ENCODE data around the gene SERPINB5.
"Not testable (repeated sequence)": the region's sequence is repeated elsewhere in the genome, so short reads cannot be mapped to it uniquely, and the experiment has no call there.

Gene SERPINB5

DNA sequence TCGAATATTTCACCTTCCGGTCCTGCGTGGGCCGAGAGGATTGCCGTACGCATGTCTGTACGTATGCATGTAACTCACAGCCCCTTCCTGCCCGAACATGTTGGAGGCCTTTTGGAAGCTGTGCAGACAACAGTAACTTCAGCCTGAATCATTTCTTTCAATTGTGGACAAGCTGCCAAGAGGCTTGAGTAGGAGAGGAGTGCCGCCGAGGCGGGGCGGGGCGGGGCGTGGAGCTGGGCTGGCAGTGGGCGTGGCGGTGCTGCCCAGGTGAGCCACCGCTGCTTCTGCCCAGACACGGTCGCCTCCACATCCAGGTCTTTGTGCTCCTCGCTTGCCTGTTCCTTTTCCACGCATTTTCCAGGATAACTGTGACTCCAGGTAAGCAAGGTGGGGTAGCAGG lies at the start of gene SERPINB5:
Gene SERPINB5, plus strand, starts transcription at position 291 of the 400 bp plus-strand sequence. CDS start 7,471 bp downstream, outside the sequence.
- peak; percentile 94 for DNase-seq

- DNase-seq = no peak
Measured at GRCh38 chr18:63427558-63427957, 49.2 kb upstream of the SERPINB5 start.

- no peak for DNase-seq
Measured at GRCh38 chr18:63430526-63430925, 46.2 kb upstream of the SERPINB5 start.

DNA sequence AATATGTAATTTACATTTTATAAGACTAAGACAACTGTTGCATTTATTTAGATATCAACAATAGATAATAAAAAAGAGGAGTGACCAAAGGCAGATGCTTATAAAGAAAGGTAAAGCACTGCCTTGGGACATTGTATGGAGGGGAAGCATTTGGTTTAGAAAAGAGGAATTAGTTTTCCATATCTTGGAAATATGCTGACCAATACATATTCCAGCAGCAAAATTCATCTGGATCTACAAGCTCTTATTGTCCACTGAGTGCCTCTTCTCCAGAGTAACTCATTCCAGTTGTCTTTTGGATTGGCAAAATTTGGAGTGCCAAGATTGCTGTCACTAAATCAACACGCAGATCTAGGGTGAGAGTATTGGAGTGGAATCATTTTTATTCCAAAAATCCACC lies 45.6 kb upstream of the SERPINB5 start:
- DNase-seq = no peak

DNA sequence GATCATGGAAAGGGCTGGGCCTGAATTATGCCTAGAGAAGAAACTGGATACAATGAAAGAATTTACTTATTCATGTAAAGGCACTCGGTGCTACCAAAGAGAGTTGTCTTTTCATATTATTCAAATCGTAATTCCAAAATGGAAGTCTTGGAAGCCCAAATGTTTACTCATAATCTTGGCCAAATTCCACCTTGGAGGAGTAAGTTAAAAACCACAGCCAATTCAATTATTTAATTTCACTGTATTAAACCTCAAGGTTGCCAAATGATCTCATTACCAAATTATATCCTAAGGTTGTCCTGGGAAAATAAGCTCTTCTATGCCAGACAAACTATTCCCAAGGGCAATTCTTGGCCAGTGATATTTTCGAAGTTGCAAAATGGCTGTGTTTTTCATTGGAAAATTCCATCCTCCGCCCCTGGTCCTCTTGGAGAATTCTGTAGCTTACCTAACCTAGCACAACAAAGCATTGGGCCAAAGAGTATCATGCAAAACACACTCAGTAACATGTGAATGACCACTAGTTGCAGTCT lies 43.4 kb upstream of the SERPINB5 start:
- no peak for DNase-seq

GRCh38 chr18:63438181-63438580 lies 38.6 kb upstream of the SERPINB5 start:
- no peak for DNase-seq

GRCh38 chr18:63439334-63439733 lies 37.4 kb upstream of the SERPINB5 start:
- peak; percentile 51 for DNase-seq

GRCh38 chr18:63440219-63440618 lies 36.5 kb upstream of the SERPINB5 start:
- DNase-seq = no peak

GRCh38 chr18:63440881-63441280 lies 35.9 kb upstream of the SERPINB5 start:
- DNase-seq = no peak

GRCh38 chr18:63443829-63444228 lies 32.9 kb upstream of the SERPINB5 start:
- DNase-seq = no peak

DNA sequence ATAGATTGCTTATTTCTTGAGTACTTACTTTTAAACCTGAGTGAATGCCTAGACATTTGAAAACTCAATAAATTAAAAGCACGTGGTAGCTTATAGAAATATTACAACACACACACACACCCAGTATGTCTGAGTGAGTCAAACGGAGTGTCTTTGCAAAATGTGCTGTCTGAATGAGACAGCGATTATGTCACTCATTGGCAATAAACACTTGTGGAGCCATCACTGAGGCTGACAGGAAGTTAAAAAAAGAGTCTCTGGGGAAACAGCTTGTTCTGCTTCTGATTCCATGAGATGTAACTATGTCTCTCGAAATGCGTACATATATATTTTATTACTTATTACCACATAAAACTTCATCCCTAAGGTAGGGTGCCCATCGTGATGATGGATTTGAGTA lies 32.2 kb upstream of the SERPINB5 start:
- DNase-seq = no peak

GRCh38 chr18:63445037-63445436 lies 31.7 kb upstream of the SERPINB5 start:
- DNase-seq = no peak

DNA sequence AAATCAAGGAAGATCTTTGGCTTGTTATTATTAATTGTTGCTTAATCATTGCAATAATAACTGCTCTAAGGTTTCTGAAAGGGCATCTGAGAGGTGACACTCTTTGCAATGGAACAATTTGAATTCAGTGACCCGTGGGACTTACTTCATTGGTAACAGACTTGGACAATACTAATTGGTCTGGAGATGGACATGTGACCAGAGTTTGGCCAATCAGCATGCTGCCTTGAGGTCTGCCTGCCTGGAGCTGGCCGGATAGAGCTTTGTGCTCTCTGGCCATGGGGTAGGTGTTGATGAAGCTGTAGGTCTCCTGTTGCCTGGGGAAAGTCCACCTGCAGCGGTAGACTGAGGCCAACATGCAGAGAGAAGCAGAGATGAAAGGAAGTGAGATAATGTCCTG lies 30.5 kb upstream of the SERPINB5 start:
- no peak for DNase-seq

DNA sequence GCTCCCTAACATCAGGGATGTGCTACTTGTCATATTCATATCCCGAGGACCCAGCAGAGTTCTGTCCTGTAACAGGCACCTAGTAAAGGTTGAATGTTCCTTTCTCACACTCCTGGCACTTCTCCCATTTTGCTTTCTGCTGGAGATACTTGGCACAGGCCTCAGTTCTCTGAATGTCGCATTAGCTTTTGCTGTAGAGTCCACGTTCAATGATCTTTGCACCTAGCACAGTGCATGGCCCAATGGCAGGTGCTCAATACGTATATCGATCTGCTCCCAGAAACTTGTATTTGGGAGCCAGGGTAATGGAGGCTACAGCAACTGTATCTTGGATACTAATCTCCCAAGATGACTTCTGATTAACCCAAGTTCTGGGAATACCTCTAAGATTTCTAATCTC lies 29.7 kb upstream of the SERPINB5 start:
- no peak for DNase-seq

DNA sequence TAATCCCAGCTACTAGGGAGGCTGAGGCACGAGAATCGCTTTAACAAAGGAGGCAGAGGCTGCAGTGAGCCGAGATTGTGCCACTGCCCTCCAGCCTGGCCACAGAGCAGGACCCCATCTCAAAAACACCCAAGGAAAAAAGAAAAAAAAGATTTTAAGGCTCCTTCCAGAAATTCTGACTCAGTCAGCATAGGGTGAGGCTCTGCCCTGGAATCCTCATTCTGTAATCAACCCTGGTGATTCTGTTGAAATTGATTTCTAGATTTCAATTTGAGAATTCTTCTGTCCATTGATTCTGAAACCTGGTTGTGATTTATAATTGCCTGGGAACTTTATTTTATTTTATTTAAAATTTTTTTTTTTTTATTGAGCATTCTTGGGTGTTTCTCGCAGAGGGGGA lies 27.3 kb upstream of the SERPINB5 start:
- no peak for DNase-seq

DNA sequence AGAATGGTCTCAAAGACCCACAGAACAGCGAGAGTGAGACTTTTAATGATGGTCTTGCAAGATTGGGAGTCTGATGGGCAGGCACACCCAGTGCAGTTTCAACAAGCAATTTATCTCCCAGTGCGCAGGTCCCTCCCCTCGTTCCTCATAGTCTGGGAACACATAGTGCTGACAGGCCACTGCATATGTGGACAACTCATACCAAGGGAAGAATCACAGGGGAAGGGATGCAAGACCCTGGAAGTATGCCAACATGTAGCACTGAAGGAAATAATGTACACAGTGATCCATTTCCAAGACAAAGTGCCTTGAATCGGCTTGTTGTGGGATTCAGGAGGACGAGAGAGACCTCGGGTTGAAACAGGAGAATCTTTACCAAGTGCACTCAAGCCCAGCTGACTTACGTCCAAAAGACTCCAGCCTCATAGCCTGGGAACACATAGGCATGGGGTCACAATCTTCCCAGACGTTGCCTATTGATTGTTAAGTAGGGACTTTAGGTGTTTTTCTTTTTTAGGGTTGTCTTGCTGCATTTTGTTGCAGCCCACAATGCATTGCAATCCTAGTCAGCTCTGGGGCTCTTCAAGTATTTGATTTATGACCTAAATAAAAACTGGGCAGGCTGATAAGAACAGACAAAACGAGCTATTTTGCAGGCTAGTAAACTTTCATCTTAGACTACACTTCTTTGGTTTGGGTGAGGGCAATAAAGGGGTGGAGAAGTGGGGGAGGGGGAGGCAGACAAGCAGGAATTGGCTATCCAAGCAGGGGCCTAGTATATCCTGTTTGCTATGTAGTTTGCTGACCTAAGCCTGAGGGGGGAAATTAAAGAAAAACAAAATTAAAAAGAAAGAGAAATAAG lies 24.7 kb upstream of the SERPINB5 start:
- DNase-seq = no peak

- not testable (repeated sequence) for DNase-seq
Measured at GRCh38 chr18:63452751-63453150, 24.0 kb upstream of the SERPINB5 start.

DNA sequence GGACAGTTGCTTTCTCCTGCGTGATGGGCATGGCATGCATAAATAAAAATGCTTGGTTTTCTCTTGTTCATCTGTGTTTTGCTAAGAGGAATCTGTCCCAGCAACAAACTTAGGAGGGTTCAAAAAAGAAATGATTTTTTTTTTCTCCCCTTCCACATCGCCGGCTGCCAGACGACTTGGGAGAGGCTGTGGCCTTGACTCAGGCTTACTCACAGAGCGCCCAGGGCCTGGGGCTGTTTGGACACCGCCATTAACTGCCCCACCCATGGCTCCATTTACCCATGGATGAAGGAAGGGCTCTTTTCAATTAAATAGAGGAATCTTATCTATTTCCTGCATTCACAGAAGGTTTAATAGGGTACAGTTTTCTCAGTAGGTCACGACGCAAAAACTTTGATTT lies 22.3 kb upstream of the SERPINB5 start:
- DNase-seq = no peak

GRCh38 chr18:63457977-63458376 lies 18.8 kb upstream of the SERPINB5 start:
- no peak for DNase-seq

GRCh38 chr18:63460414-63460813 lies 16.3 kb upstream of the SERPINB5 start:
- DNase-seq = no peak

GRCh38 chr18:63464434-63464833 lies 12.3 kb upstream of the SERPINB5 start:
- DNase-seq = no peak

DNA sequence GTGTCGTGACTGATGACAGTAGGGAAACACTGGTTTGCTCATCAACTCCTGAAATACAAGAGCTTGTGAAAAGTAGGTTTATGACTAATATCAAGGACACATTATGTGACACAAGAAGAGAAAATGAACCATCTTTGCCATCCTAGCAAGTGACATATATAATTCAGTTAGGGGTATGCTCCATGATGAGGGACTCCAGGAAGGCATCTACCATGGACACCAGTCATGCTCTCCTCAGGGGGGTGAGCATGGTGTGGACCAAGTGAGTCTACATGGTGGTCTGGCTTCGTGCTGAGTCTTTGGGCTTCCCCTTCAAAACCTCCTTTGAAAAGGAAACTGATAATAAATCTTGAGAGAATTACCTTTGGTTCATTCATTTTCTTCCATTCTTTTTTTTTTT lies 11.7 kb upstream of the SERPINB5 start:
- no peak for DNase-seq

DNA sequence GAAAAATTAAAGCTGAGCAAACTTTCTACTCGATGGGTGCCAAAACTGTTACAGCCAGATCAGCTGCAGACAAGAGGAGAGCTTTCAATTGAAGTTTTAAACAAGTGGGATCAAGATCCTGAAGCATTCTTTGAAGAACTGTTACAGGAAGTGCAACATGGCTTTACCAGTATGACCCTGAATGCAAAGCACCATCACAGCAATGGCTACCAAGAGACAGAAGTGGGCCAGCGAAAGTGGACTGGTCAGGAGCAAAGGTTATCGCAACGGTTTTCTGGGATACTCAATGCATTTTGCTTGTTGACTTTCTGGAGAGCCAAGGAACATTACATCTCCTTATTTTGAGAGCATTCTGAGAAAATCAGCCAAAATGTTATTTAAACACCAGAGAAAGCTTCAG lies 9.1 kb upstream of the SERPINB5 start:
- no peak for DNase-seq

DNA sequence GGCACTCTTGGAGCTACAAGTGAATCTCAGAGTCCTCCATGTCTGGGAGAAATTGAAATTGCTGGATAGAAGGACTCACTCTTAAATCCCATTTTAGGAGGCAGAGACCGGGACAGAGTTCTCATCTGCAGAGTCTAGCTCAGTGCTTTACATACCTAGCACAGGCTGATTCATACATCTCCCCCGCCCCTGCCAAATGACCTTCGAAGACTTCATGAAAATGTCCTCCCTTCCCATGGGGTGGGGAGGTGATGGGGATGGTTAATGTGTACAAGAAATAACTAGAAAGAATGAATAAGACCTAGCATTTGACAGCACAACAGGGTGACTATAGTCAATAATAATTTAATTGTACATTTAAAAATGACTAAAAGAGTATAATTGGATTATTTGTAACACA lies 8.2 kb upstream of the SERPINB5 start:
- no peak for DNase-seq

DNA sequence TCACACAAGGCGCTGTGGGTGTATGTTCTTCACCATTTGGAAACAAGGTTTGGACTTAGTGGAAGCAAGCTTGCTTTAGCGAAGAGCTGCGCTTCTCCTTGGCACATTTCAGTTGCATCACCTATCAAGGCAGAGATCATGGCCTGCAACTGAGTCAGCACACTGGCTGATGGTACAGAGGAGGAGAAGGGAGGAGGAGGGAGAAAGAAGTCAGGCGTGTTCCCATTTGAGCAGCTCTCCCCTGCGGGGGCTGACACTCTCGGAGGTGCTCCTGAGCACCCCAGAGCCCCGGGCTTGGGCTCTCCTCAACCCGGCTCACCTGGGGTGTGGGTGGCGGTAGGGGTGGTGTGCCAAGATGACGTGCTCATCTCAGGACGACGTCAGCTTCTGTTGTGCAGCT lies 6.0 kb upstream of the SERPINB5 start:
- DNase-seq = no peak
